IMR-90 (cell line): ENCODE measurements around the gene NECTIN4. TPM values are rescaled to one million over a fixed set of nuclear protein-coding genes. Genes with fewer than 3 reads are reported as not detected.

Experiments
- ATAC-seq: fragments of 200-7000 bp; cut with Tn5 transposase; 2 replicates; pipeline ENCODE4 v1.9.1; 2020; ENCODE audit warnings: low read depth, mild to moderate bottlenecking, moderate library complexity
- BruUV-seq: library from RNA; stranded (reverse); fragments of 400-500 nt; replicated peaks from 2 replicates; lab custom pipeline; 2021; lab: Mats Ljungman, UMichigan
- CTCF ChIA-PET: fragments of 300-600 bp; formaldehyde crosslinking; extraction: SDS; loops from one replicate; lab custom pipeline; 2021; ENCODE audit warnings: antibody characterized with exemption; lab: Yijun Ruan, JAX
- POLR2A ChIA-PET: fragments of 300-600 bp; sonication (Branson Sonifier 250); formaldehyde crosslinking; loops from one replicate; lab custom pipeline; 2022; ENCODE audit warnings: antibody characterized with exemption; ENCODE audit not compliant: unreplicated experiment; lab: Charles Lee
- DNase-seq: peaks from one replicate; pipeline ENCODE4 v3.0.0; 2013
- H2AFZ ChIP-seq: replicated peaks from 2 replicates; pipeline ENCODE3; 2013; ENCODE audit warnings: low read length, mild to moderate bottlenecking; ENCODE audit not compliant: poor library complexity
- H2AK5ac ChIP-seq: 2 replicates; pipeline ENCODE4 v1.6.1; 2013; ENCODE audit warnings: low read depth, low read length, inconsistent platforms
- H2AK9ac ChIP-seq: replicated peaks from 2 replicates; pipeline ENCODE3; 2013; ENCODE audit warnings: mild to moderate bottlenecking, low read depth, low read length, moderate library complexity; ENCODE audit not compliant: poor library complexity
- H2BK120ac ChIP-seq: 2 replicates; pipeline ENCODE4 v1.6.1; 2013; ENCODE audit warnings: low read depth, low read length, inconsistent platforms
- H2BK15ac ChIP-seq: 3 replicates; pipeline ENCODE4 v1.6.1; 2013; ENCODE audit warnings: low read depth, low read length, inconsistent platforms
- H2BK20ac ChIP-seq: 2 replicates; pipeline ENCODE4 v1.6.1; 2013; ENCODE audit warnings: low read depth, mild to moderate bottlenecking, inconsistent platforms, low read length, moderate library complexity
- H2BK5ac ChIP-seq: 2 replicates; pipeline ENCODE4 v1.6.1; 2013; ENCODE audit warnings: mild to moderate bottlenecking, low read depth, low read length, inconsistent platforms; ENCODE audit not compliant: poor library complexity, severe bottlenecking
- H3K14ac ChIP-seq: replicated peaks from 2 replicates; pipeline ENCODE4 v1.6.1; 2013; ENCODE audit warnings: low read depth, low read length, inconsistent platforms
- H3K18ac ChIP-seq: 2 replicates; pipeline ENCODE4 v1.6.1; 2013; ENCODE audit warnings: low read depth, low read length, control low read depth
- H3K23ac ChIP-seq: 2 replicates; pipeline ENCODE4 v1.6.1; 2013; ENCODE audit warnings: low read depth, low read length, inconsistent platforms
- H3K27ac ChIP-seq: 2 replicates; pipeline ENCODE4 v1.5.1; 2013; ENCODE audit warnings: mild to moderate bottlenecking, control low read depth, low read length; ENCODE audit not compliant: insufficient read depth
- H3K27me3 ChIP-seq: 2 replicates; pipeline ENCODE4 v1.6.1; 2013; ENCODE audit warnings: low read length; ENCODE audit not compliant: control insufficient read depth, insufficient read depth
- H3K36me3 ChIP-seq: 2 replicates; pipeline ENCODE4 v1.6.1; 2013; ENCODE audit warnings: low read length, mixed read lengths; ENCODE audit not compliant: control insufficient read depth, insufficient read depth
- H3K4ac ChIP-seq: 2 replicates; pipeline ENCODE4 v1.6.1; 2013; ENCODE audit warnings: low read depth, low read length, inconsistent platforms
- H3K4me1 ChIP-seq: 2 replicates; pipeline ENCODE4 v1.6.1; 2013; ENCODE audit warnings: low read length, mixed read lengths; ENCODE audit not compliant: control insufficient read depth, insufficient read depth
- H3K4me2 ChIP-seq: 2 replicates; pipeline ENCODE4 v1.6.1; 2013; ENCODE audit warnings: low read depth, mild to moderate bottlenecking, control low read depth, low read length, moderate library complexity
- H3K4me3 ChIP-seq: 2 replicates; pipeline ENCODE4 v1.5.1; 2013; ENCODE audit warnings: low read depth, mild to moderate bottlenecking, control low read depth, low read length, moderate library complexity; ENCODE audit not compliant: insufficient read depth
- H3K56ac ChIP-seq: 2 replicates; pipeline ENCODE4 v1.6.1; 2013; ENCODE audit warnings: low read length, inconsistent platforms; ENCODE audit not compliant: insufficient read depth; ENCODE audit errors: extremely low read depth
- H3K79me1 ChIP-seq, 2 experiments: 2 replicates each; pipeline ENCODE4 v1.6.1; 2013; ENCODE audit warnings: low read length in 2 of 2, inconsistent platforms in 1 of 2, low read depth in 1 of 2
- H3K9ac ChIP-seq: 2 replicates; pipeline ENCODE4 v1.6.1; 2013; ENCODE audit warnings: low read depth, low read length, control low read depth
- H3K9me1 ChIP-seq: 2 replicates; pipeline ENCODE4 v1.6.1; 2013; ENCODE audit warnings: low read length, inconsistent platforms; ENCODE audit not compliant: insufficient read depth
- H3K9me3 ChIP-seq: 2 replicates; pipeline ENCODE4 v1.6.1; 2013; ENCODE audit warnings: low read length; ENCODE audit not compliant: control insufficient read depth, insufficient read depth
- H4K20me1 ChIP-seq: 2 replicates; pipeline ENCODE4 v1.6.1; 2013; ENCODE audit warnings: low read length, inconsistent platforms; ENCODE audit not compliant: insufficient read depth
- H4K5ac ChIP-seq: 2 replicates; pipeline ENCODE4 v1.6.1; 2013; ENCODE audit warnings: mild to moderate bottlenecking, low read depth, low read length, control low read depth
- H4K8ac ChIP-seq, 2 experiments: 2 replicates each; pipeline ENCODE4 v1.6.1; 2013; ENCODE audit warnings: low read depth in 2 of 2, low read length in 2 of 2, control low read depth in 1 of 2, inconsistent platforms in 1 of 2
- H4K91ac ChIP-seq: 2 replicates; pipeline ENCODE4 v1.6.1; 2013; ENCODE audit warnings: low read depth, low read length, inconsistent platforms; ENCODE audit not compliant: insufficient read depth
- BHLHE40 ChIP-seq: fragments of 150-350 bp; IDR thresholded peaks from 2 replicates; pipeline ENCODE4 v1.6.1; 2016; ENCODE audit warnings: mild to moderate bottlenecking, low read depth, low read length
- CEBPB ChIP-seq: IDR thresholded peaks from 2 replicates; pipeline ENCODE4 v1.6.1; 2012; ENCODE audit warnings: low read depth, low read length, improper control_type of control experiment
- CHD1 ChIP-seq: IDR thresholded peaks from 2 replicates; pipeline ENCODE4 v1.6.1; 2012; ENCODE audit warnings: low read depth, low read length, improper control_type of control experiment
- CTCF ChIP-seq: conservative IDR thresholded peaks from 2 replicates; pipeline ENCODE4 v1.5.1; 2012; ENCODE audit warnings: mild to moderate bottlenecking, low read depth, low read length, improper control_type of control experiment
- ELK1 ChIP-seq: fragments of 150-350 bp; IDR thresholded peaks from 2 replicates; pipeline ENCODE4 v1.6.1; 2016; ENCODE audit warnings: low read depth, mild to moderate bottlenecking, low read length, moderate library complexity, borderline replicate concordance
- FOS ChIP-seq: fragments of 150-350 bp; IDR thresholded peaks from 2 replicates; pipeline ENCODE4 v1.6.1; 2016; ENCODE audit warnings: low read depth, low read length
- MAFK ChIP-seq: IDR thresholded peaks from 2 replicates; pipeline ENCODE4 v1.6.1; 2012; ENCODE audit warnings: low read depth, low read length, improper control_type of control experiment
- MAZ ChIP-seq: IDR thresholded peaks from 2 replicates; pipeline ENCODE4 v1.6.1; 2012; ENCODE audit warnings: low read depth, mild to moderate bottlenecking, low read length, improper control_type of control experiment, moderate library complexity, borderline replicate concordance
- MXI1 ChIP-seq: IDR thresholded peaks from 2 replicates; pipeline ENCODE4 v1.6.1; 2012; ENCODE audit warnings: low read depth, mild to moderate bottlenecking, low read length, moderate library complexity, borderline replicate concordance
- NFE2L2 ChIP-seq: fragments of 150-350 bp; IDR thresholded peaks from 2 replicates; pipeline ENCODE4 v1.6.1; 2016; ENCODE audit warnings: low read depth, mild to moderate bottlenecking, low read length
- RAD21 ChIP-seq: IDR thresholded peaks from 2 replicates; pipeline ENCODE4 v1.6.1; 2012; ENCODE audit warnings: low read length, improper control_type of control experiment
- RCOR1 ChIP-seq: IDR thresholded peaks from 2 replicates; pipeline ENCODE4 v1.6.1; 2012; ENCODE audit warnings: mild to moderate bottlenecking, low read length, improper control_type of control experiment; ENCODE audit not compliant: insufficient replicate concordance
- RFX5 ChIP-seq: IDR thresholded peaks from 2 replicates; pipeline ENCODE4 v1.8.0; 2012; ENCODE audit warnings: low read depth, mild to moderate bottlenecking, low read length, moderate library complexity
- SMC3 ChIP-seq: fragments of 150-350 bp; IDR thresholded peaks from 2 replicates; pipeline ENCODE4 v1.6.1; 2016; ENCODE audit warnings: low read depth, mild to moderate bottlenecking, antibody characterized with exemption, low read length, moderate library complexity
- WGBS, 2 experiments: methylation state at CpG; one replicate each; pipeline versions ENCODE4 v1.1.5 to v1.1.7; 2013; ENCODE audit warnings: missing lambda C conversion rate in 2 of 2; ENCODE audit not compliant: insufficient read length in 1 of 2; ENCODE audit errors: extremely low coverage in 2 of 2; 5-methylcytosine and 5-hydroxymethylcytosine counted together
- dilution Hi-C: fragments of 300-500 bp; cut with HindIII; formaldehyde crosslinking; loops from one replicate; pipeline ENCODE4 v1.14.3; 2018; ENCODE audit warnings: low sequenced_read_pairs; ENCODE audit not compliant: unreplicated experiment
- in situ Hi-C: fragments of 300-500 bp; cut with MboI; formaldehyde crosslinking; loops from 3 replicates; pipeline ENCODE4 v1.14.3; 2019; ENCODE audit warnings: low sequenced_read_pairs, inconsistent platforms, mixed read lengths
- intact Hi-C: fragments of 100-400 bp; cut with micrococcal nuclease; formaldehyde crosslinking; loops from 2 replicates; pipeline ENCODE4 v1.10.0; 2022
- polyA plus RNA-seq, 3 experiments: library from polyadenylated mRNA; depleted of rRNA; stranded (reverse); fragments of >200 nt; gene quantifications; 2 replicates each; pipeline ENCODE4 v1.2.3, GENCODE V29; 2012; ENCODE audit warnings: low replicate concordance in 1 of 3
- total RNA-seq: library from RNA; depleted of rRNA; stranded (reverse); fragments of >200 nt; gene quantifications from 2 replicates; pipeline ENCODE4 v1.2.3, GENCODE V29; 2012

Gene NECTIN4
- total and polyA plus RNA-seq, 2 of the 4 experiments (the other 2 are of a cell fraction): 0.18 to 0.24 TPM

GRCh38 chr1:161127649-161128048, 38.3 kb upstream of the NECTIN4 start:
- H4K8ac ChIP-seq: no peak overlapping the region
- no peak overlapping the region for H4K5ac ChIP-seq
- H2BK15ac ChIP-seq: no peak overlapping the region
- H3K9me1 ChIP-seq: peaks cover 13% of the 10 kb centered on the region
- H2BK120ac ChIP-seq: no peak overlapping the region
- no peaks in the 10 kb centered on the region; the same call in 1 of the 2 replicates for H3K9me3 ChIP-seq
- in situ Hi-C loops (no loop called here), intact Hi-C loops (no loop called here), dilution Hi-C loops (no loop called here)
- H3K4me1 ChIP-seq: peaks cover 2% of the 10 kb centered on the region
- no peak overlapping the region for H4K91ac ChIP-seq
- H4K20me1 ChIP-seq: peaks cover 26% of the 10 kb centered on the region
- H2BK5ac ChIP-seq: no peak overlapping the region
- H3K18ac ChIP-seq: no peak overlapping the region
- TF ChIP-seq NFE2L2: no peak
- TF ChIP-seq RCOR1: no peak
- TF ChIP-seq SMC3: no peak
- no peak for TF ChIP-seq CHD1
- no peak for TF ChIP-seq FOS
- TF ChIP-seq MXI1: no peak
- TF ChIP-seq CEBPB: no peak
- no peak for TF ChIP-seq ELK1
- no peak for TF ChIP-seq BHLHE40
- no peak for TF ChIP-seq MAZ
- TF ChIP-seq CTCF: no peak
- TF ChIP-seq RAD21: no peak
- TF ChIP-seq RFX5: no peak
- TF ChIP-seq MAFK: no peak
- BruUV-seq: no TSS peak
- no peaks in the 10 kb centered on the region for H3K27me3 ChIP-seq
- peaks cover 28 to 75% of the 10 kb centered on the region in 2 experiments for H3K79me1 ChIP-seq
- CTCF ChIA-PET: interaction anchor here (1.0 kb wide), 1 partner anchor 31 kb away, joined by 3 read pairs; no protein-coding TSS in a partner anchor
- no peak overlapping the region for H3K23ac ChIP-seq
- no peak overlapping the region for H3K9ac ChIP-seq
- no peak overlapping the region for H3K4ac ChIP-seq
- H3K56ac ChIP-seq: no peak overlapping the region
- H3K4me3 ChIP-seq: no peak overlapping the region
- H3K36me3 ChIP-seq: peaks cover 36% of the 10 kb centered on the region
- no peak overlapping the region for H3K4me2 ChIP-seq
- POLR2A ChIA-PET: no interaction called here
- DNase-seq (no peak), ATAC-seq (no peak)
- H2BK20ac ChIP-seq: no peak overlapping the region
- H3K27ac ChIP-seq: no peak overlapping the region
- WGBS, 2 experiments: no CpG with 5 or more reads among the region's 2 CpGs
- no peak overlapping the region for H2AK9ac ChIP-seq
- H2AK5ac ChIP-seq: no peak overlapping the region
- H2AFZ ChIP-seq: no peak overlapping the region
- H3K14ac ChIP-seq: no peak overlapping the region
